WTC11 (cell line): ENCODE results near the gene AMBP.

Source experiments
- ATF3 ChIP-seq: sonication (generic); formaldehyde crosslinking; conservative IDR thresholded peaks from 2 replicates; pipeline ENCODE4 v1.8.1; 2022; ENCODE audit warnings: mild to moderate bottlenecking, missing genetic modification reagents
- FOXK1 ChIP-seq: sonication (generic); formaldehyde crosslinking; IDR thresholded peaks from 2 replicates; pipeline ENCODE4 v1.8.0; 2022; ENCODE audit warnings: mild to moderate bottlenecking, moderate library complexity, missing genetic modification reagents
- GABPB1 ChIP-seq: sonication (generic); formaldehyde crosslinking; IDR thresholded peaks from 2 replicates; pipeline ENCODE4 v1.8.1; 2023; ENCODE audit warnings: mild to moderate bottlenecking, missing genetic modification reagents
- NFE2L1 ChIP-seq: sonication (generic); formaldehyde crosslinking; IDR thresholded peaks from 2 replicates; pipeline ENCODE4 v1.8.1; 2023; ENCODE audit warnings: missing genetic modification reagents
- TCF7 ChIP-seq: sonication (generic); formaldehyde crosslinking; IDR thresholded peaks from 2 replicates; pipeline ENCODE4 v1.8.0; 2022; ENCODE audit warnings: mild to moderate bottlenecking, low read depth, missing genetic modification reagents, moderate library complexity
- TEAD1 ChIP-seq: sonication (generic); formaldehyde crosslinking; IDR thresholded peaks from 2 replicates; pipeline ENCODE4 v1.8.0; 2022; ENCODE audit warnings: mild to moderate bottlenecking, missing genetic modification reagents
- ZNF317 ChIP-seq: sonication (generic); formaldehyde crosslinking; IDR thresholded peaks from 2 replicates; pipeline ENCODE4 v1.8.1; 2023; ENCODE audit warnings: low read depth, mild to moderate bottlenecking, moderate library complexity, missing genetic modification reagents, borderline replicate concordance
- TF ChIP-seq, protein P1 (sequence below): fragments of 200-600 bp; IDR thresholded peaks from 2 replicates; pipeline ENCODE4 v1.8.0; 2022; ENCODE audit warnings: antibody characterized with exemption
- TF ChIP-seq, protein P2 (sequence below): sonication (generic); formaldehyde crosslinking; IDR thresholded peaks from 2 replicates; pipeline ENCODE4 v1.8.1; 2022; ENCODE audit warnings: low read depth, mild to moderate bottlenecking, moderate library complexity, missing genetic modification reagents, borderline replicate concordance

DNA sequence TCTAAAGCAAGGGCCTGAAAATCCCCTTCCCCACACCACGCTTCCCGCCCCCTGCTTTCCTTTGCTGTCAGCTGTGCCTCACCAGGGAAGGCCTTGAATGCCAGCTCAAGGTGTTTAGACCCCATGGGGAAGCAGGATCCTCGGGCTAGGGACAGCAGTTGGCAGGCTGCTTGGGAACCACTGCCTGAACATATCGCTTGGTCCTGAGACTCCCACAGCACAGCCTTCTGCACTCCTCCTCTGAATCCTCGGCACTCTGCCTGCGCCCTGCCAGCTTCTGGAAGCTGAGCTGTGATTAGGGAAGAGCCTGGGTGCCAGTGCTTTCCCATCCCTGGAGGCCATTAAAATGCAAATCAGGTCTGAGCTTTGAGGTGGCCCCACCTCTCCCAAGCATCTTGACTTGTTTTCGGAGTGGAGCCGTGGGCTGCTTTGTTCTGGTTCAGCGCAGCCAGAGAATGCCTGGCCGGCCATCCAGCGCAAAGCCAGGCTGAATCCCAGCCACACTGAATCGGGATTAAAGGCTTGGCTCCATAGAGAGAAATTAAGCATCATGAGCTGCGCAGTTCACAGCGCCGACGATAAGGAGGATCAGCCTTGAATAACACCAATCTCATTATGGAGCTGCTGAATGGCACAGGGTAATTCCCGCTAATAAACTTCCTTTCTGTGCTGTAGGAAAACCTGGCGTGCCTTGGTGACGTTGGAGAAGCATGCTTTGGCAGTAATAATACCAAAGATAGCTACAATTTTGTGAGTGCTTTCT, 40.0 kb downstream of the AMBP start:
- TF ChIP-seq FOXK1 (CRISPR knock-in tag) (no peak), GABPB1 (CRISPR knock-in tag) (no peak), ZNF317 (CRISPR knock-in tag) (no peak), ATF3 (no peak), TEAD1 (CRISPR knock-in tag) (no peak), NFE2L1 (no peak), TCF7 (CRISPR knock-in tag) (no peak)
- TF ChIP-seq, protein P1, sequence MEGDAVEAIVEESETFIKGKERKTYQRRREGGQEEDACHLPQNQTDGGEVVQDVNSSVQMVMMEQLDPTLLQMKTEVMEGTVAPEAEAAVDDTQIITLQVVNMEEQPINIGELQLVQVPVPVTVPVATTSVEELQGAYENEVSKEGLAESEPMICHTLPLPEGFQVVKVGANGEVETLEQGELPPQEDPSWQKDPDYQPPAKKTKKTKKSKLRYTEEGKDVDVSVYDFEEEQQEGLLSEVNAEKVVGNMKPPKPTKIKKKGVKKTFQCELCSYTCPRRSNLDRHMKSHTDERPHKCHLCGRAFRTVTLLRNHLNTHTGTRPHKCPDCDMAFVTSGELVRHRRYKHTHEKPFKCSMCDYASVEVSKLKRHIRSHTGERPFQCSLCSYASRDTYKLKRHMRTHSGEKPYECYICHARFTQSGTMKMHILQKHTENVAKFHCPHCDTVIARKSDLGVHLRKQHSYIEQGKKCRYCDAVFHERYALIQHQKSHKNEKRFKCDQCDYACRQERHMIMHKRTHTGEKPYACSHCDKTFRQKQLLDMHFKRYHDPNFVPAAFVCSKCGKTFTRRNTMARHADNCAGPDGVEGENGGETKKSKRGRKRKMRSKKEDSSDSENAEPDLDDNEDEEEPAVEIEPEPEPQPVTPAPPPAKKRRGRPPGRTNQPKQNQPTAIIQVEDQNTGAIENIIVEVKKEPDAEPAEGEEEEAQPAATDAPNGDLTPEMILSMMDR, result no peak
- TF ChIP-seq, protein P2, sequence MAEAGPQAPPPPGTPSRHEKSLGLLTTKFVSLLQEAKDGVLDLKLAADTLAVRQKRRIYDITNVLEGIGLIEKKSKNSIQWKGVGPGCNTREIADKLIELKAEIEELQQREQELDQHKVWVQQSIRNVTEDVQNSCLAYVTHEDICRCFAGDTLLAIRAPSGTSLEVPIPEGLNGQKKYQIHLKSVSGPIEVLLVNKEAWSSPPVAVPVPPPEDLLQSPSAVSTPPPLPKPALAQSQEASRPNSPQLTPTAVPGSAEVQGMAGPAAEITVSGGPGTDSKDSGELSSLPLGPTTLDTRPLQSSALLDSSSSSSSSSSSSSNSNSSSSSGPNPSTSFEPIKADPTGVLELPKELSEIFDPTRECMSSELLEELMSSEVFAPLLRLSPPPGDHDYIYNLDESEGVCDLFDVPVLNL, result no peak
